IMR-90 (cell line): ENCODE measurements around the gene SETD9. TPM values are rescaled to one million over a fixed set of nuclear protein-coding genes. Genes with fewer than 3 reads are reported as not detected.

ENCODE experiments used
- BHLHE40 ChIP-seq: fragments of 150-350 bp; IDR thresholded peaks from 2 replicates; pipeline ENCODE4 v1.6.1; 2016; ENCODE audit warnings: mild to moderate bottlenecking, low read depth, low read length
- CTCF ChIP-seq: conservative IDR thresholded peaks from 2 replicates; pipeline ENCODE4 v1.5.1; 2012; ENCODE audit warnings: mild to moderate bottlenecking, low read depth, low read length, improper control_type of control experiment
- RAD21 ChIP-seq: IDR thresholded peaks from 2 replicates; pipeline ENCODE4 v1.6.1; 2012; ENCODE audit warnings: low read length, improper control_type of control experiment
- polyA plus RNA-seq, 3 experiments: library from polyadenylated mRNA; depleted of rRNA; stranded (reverse); fragments of >200 nt; gene quantifications; 2 replicates each; pipeline ENCODE4 v1.2.3, GENCODE V29; 2012; ENCODE audit warnings: low replicate concordance in 1 of 3
- total RNA-seq: library from RNA; depleted of rRNA; stranded (reverse); fragments of >200 nt; gene quantifications from 2 replicates; pipeline ENCODE4 v1.2.3, GENCODE V29; 2012

Gene SETD9
- total and polyA plus RNA-seq, 2 of the 4 experiments (the other 2 are of a cell fraction) = 3.9 to 8.1 TPM

GRCh38 chr5:56909294-56910209 is at the start of gene SETD9 (continued):
- TF ChIP-seq CTCF (no peak), RAD21 (no peak), BHLHE40 (no peak)
